ENCODE results near the gene TOX3.

Gene TOX3

DNA sequence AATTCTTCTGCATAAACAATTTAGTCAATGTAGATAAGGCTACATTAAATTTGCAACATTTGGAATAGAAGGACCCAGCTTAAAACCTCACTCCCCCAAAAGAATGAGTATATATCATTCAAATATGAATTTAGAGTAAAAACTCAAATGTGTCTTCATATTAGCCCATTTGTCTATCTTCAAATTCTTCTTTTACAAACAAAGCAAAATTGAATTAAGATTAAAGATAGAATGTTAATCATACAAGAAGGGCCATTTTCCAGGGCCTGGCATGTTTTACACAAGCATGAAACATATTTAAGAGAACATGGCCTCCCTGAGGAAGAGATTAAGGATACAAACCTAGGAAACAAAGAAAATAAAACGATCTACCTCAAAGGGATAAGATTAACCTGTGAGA, 8.4 kb downstream of the TOX3 start:
- Histone ChIP-seq H2AFZ (ENCODE audit: low read depth, low read length, severe bottlenecking) (no peak overlapping the region), H3K9me3 (ENCODE audit: insufficient read depth, low read length) (no peaks in the 10 kb centered on the region), H3K4me3 (ENCODE audit: insufficient read depth, low read length, poor library complexity, severe bottlenecking) (no peak overlapping the region), H3K36me3 (ENCODE audit: low read length) (no peaks in the 10 kb centered on the region), H3K9ac (ENCODE audit: low read length) (no peak overlapping the region), H3F3A (ENCODE audit: insufficient read depth) (no peaks in the 10 kb centered on the region), H3K4me2 (ENCODE audit: low read depth, low read length, poor library complexity, severe bottlenecking) (no peak overlapping the region), H3K27ac (ENCODE audit: low read depth, low read length) (no peak overlapping the region), H3K79me2 (ENCODE audit: insufficient read depth, low read length) (no peaks in the 10 kb centered on the region), H4K20me1 (ENCODE audit: low read depth, low read length) (no peaks in the 10 kb centered on the region), H3K27me3 (ENCODE audit: low read length) (no peaks in the 10 kb centered on the region), H3K9me2 (replicated peaks; ENCODE audit: insufficient read depth, low read length) (no peaks in the 10 kb centered on the region)
- TF ChIP-seq, protein P1, sequence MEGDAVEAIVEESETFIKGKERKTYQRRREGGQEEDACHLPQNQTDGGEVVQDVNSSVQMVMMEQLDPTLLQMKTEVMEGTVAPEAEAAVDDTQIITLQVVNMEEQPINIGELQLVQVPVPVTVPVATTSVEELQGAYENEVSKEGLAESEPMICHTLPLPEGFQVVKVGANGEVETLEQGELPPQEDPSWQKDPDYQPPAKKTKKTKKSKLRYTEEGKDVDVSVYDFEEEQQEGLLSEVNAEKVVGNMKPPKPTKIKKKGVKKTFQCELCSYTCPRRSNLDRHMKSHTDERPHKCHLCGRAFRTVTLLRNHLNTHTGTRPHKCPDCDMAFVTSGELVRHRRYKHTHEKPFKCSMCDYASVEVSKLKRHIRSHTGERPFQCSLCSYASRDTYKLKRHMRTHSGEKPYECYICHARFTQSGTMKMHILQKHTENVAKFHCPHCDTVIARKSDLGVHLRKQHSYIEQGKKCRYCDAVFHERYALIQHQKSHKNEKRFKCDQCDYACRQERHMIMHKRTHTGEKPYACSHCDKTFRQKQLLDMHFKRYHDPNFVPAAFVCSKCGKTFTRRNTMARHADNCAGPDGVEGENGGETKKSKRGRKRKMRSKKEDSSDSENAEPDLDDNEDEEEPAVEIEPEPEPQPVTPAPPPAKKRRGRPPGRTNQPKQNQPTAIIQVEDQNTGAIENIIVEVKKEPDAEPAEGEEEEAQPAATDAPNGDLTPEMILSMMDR (IDR thresholded peaks at IDR 0.05; ENCODE audit: insufficient read depth, low read length, poor library complexity, severe bottlenecking) = no peak
- TF ChIP-seq EZH2phosphoT487 (conservative IDR thresholded peaks at IDR 0.05; ENCODE audit: low read length) = no peak

GRCh38 chr16:52537516-52537915, 9.4 kb downstream of the TOX3 start:
- no peak for TF ChIP-seq EZH2phosphoT487 (conservative IDR thresholded peaks at IDR 0.05; ENCODE audit: low read length)
- TF ChIP-seq, protein P1 (IDR thresholded peaks at IDR 0.05; ENCODE audit: insufficient read depth, low read length, poor library complexity, severe bottlenecking) = no peak
- H2AFZ ChIP-seq (ENCODE audit: low read depth, low read length, severe bottlenecking) = no peak overlapping the region
- H3K79me2 ChIP-seq (ENCODE audit: insufficient read depth, low read length) = no peaks in the 10 kb centered on the region
- no peak overlapping the region for H3K27ac ChIP-seq (ENCODE audit: low read depth, low read length)
- no peaks in the 10 kb centered on the region for H3K9me2 ChIP-seq (replicated peaks; ENCODE audit: insufficient read depth, low read length)
- no peaks in the 10 kb centered on the region for H3K36me3 ChIP-seq (ENCODE audit: low read length)
- H4K20me1 ChIP-seq (ENCODE audit: low read depth, low read length) = no peaks in the 10 kb centered on the region
- no peak overlapping the region for H3K4me3 ChIP-seq (ENCODE audit: insufficient read depth, low read length, poor library complexity, severe bottlenecking)
- no peak overlapping the region for H3K4me2 ChIP-seq (ENCODE audit: low read depth, low read length, poor library complexity, severe bottlenecking)
- no peaks in the 10 kb centered on the region for H3K27me3 ChIP-seq (ENCODE audit: low read length)
- H3F3A ChIP-seq (ENCODE audit: insufficient read depth) = no peaks in the 10 kb centered on the region
- no peak overlapping the region for H3K9ac ChIP-seq (ENCODE audit: low read length)
- H3K9me3 ChIP-seq (ENCODE audit: insufficient read depth, low read length) = no peaks in the 10 kb centered on the region

GRCh38 chr16:52535076-52535475, 11.9 kb downstream of the TOX3 start:
- H3K9me3 ChIP-seq (ENCODE audit: insufficient read depth, low read length) = no peaks in the 10 kb centered on the region
- H3K4me3 ChIP-seq (ENCODE audit: insufficient read depth, low read length, poor library complexity, severe bottlenecking) = no peak overlapping the region
- H3K36me3 ChIP-seq (ENCODE audit: low read length) = no peaks in the 10 kb centered on the region
- no peak overlapping the region for H3K4me2 ChIP-seq (ENCODE audit: low read depth, low read length, poor library complexity, severe bottlenecking)
- no peaks in the 10 kb centered on the region for H3K79me2 ChIP-seq (ENCODE audit: insufficient read depth, low read length)
- TF ChIP-seq, protein P1 (IDR thresholded peaks at IDR 0.05; ENCODE audit: insufficient read depth, low read length, poor library complexity, severe bottlenecking) = no peak
- TF ChIP-seq EZH2phosphoT487 (conservative IDR thresholded peaks at IDR 0.05; ENCODE audit: low read length) = no peak
- H3K9me2 ChIP-seq (replicated peaks; ENCODE audit: insufficient read depth, low read length) = no peaks in the 10 kb centered on the region
- no peaks in the 10 kb centered on the region for H3K27me3 ChIP-seq (ENCODE audit: low read length)
- H3K9ac ChIP-seq (ENCODE audit: low read length) = no peak overlapping the region
- H3K27ac ChIP-seq (ENCODE audit: low read depth, low read length) = no peak overlapping the region
- H4K20me1 ChIP-seq (ENCODE audit: low read depth, low read length) = no peaks in the 10 kb centered on the region
- no peaks in the 10 kb centered on the region for H3F3A ChIP-seq (ENCODE audit: insufficient read depth)
- no peak overlapping the region for H2AFZ ChIP-seq (ENCODE audit: low read depth, low read length, severe bottlenecking)

Data from SU-DHL-6 (cell line).